Muscle of leg (tissue), 11 donors: ENCODE data around the gene TRIM9. TPM values are rescaled to one million over a fixed set of nuclear protein-coding genes. Genes with fewer than 3 reads are reported as not detected.

Experiments used
- DNase-seq: peaks from one replicate; pipeline ENCODE4 v3.0.0; 2013
- H3K27ac ChIP-seq: one replicate; pipeline ENCODE4 v1.5.1; 2013; ENCODE audit warnings: mild to moderate bottlenecking, low read length, control low read depth
- H3K27me3 ChIP-seq: one replicate; pipeline ENCODE4 v1.6.1; 2013; ENCODE audit warnings: low read length; ENCODE audit not compliant: control insufficient read depth, insufficient read depth
- H3K36me3 ChIP-seq: one replicate; pipeline ENCODE4 v1.6.1; 2013; ENCODE audit warnings: low read length; ENCODE audit not compliant: control insufficient read depth, insufficient read depth
- H3K4me1 ChIP-seq: one replicate; pipeline ENCODE4 v1.6.1; 2013; ENCODE audit warnings: low read length; ENCODE audit not compliant: control insufficient read depth, insufficient read depth
- H3K4me3 ChIP-seq: one replicate; pipeline ENCODE4 v1.5.1; 2013; ENCODE audit warnings: low read length, control low read depth
- H3K9me3 ChIP-seq: replicated peaks from 2 replicates; pipeline ENCODE4 v1.6.1; 2013; ENCODE audit warnings: low read depth, low read length; ENCODE audit not compliant: control insufficient read depth
- WGBS: methylation state at CpG from one replicate; pipeline ENCODE4 v1.1.5; 2013; ENCODE audit warnings: missing lambda C conversion rate; ENCODE audit not compliant: insufficient coverage; 5-methylcytosine and 5-hydroxymethylcytosine counted together
- polyA plus RNA-seq, 8 donors: library from polyadenylated mRNA; unstranded; fragments of 120-200 nt; gene quantifications; one replicate each; pipeline versions ENCODE4 v1.2.1 to v1.2.3, GENCODE V29; 2013; ENCODE audit warnings: inconsistent platforms in 1 of 8, low replicate concordance in 1 of 8; ENCODE audit not compliant: insufficient read length in 8 of 8, insufficient read depth in 1 of 8
- total RNA-seq: library from RNA; stranded (reverse); fragments of 120-200 nt; gene quantifications from one replicate; pipeline ENCODE4 v1.2.4, GENCODE V29; 2013

TRIM9 gene
- total and polyA plus RNA-seq, 9 donors: 0.29 to 1.9 (median 1.0) TPM

- no peaks in the 10 kb centered on the region for H3K9me3 ChIP-seq
- no peaks in the 10 kb centered on the region for H3K36me3 ChIP-seq
- H3K4me1 ChIP-seq: peaks cover 5% of the 10 kb centered on the region
- no peak overlapping the region for H3K4me3 ChIP-seq
- H3K27me3 ChIP-seq: no peaks in the 10 kb centered on the region
- H3K27ac ChIP-seq: no peak overlapping the region
- 82% methylated on average over 4 of the region's 5 CpGs for WGBS
- DNase-seq: peak; percentile 70
Measured at GRCh38 chr14:50955373-50956043, 139.4 kb downstream of the TRIM9 start.

GRCh38 chr14:50954811-50955372 is 140.0 kb downstream of the TRIM9 start:
- no CpG with 5 or more reads among the region's 1 CpG for WGBS

GRCh38 chr14:50953502-50953901 is 141.4 kb downstream of the TRIM9 start:
- H3K36me3 ChIP-seq: no peaks in the 10 kb centered on the region
- no peaks in the 10 kb centered on the region for H3K27me3 ChIP-seq
- H3K27ac ChIP-seq: no peak overlapping the region
- peaks cover 5% of the 10 kb centered on the region for H3K4me1 ChIP-seq
- no peak overlapping the region for H3K4me3 ChIP-seq
- no peaks in the 10 kb centered on the region for H3K9me3 ChIP-seq
- no peak for DNase-seq
- no CpG with 5 or more reads among the region's 1 CpG for WGBS

More at GRCh38 chr14:50954811-50955372, 140.0 kb downstream of the TRIM9 start:
- no peaks in the 10 kb centered on the region for H3K9me3 ChIP-seq
- peak; percentile 73 for DNase-seq
- peaks cover 5% of the 10 kb centered on the region for H3K4me1 ChIP-seq
- no peak overlapping the region for H3K4me3 ChIP-seq
- H3K36me3 ChIP-seq: no peaks in the 10 kb centered on the region
- H3K27me3 ChIP-seq: no peaks in the 10 kb centered on the region
- H3K27ac ChIP-seq: no peak overlapping the region

- no peak overlapping the region for H3K27ac ChIP-seq
- peaks cover 5% of the 10 kb centered on the region for H3K4me1 ChIP-seq
- H3K36me3 ChIP-seq: no peaks in the 10 kb centered on the region
- no peaks in the 10 kb centered on the region for H3K27me3 ChIP-seq
- no peaks in the 10 kb centered on the region for H3K9me3 ChIP-seq
- WGBS: 96% methylated on average over 3 of the region's 6 CpGs
- peak; percentile 31 for DNase-seq
- H3K4me3 ChIP-seq: no peak overlapping the region
Measured at GRCh38 chr14:50951032-50951431, 143.9 kb downstream of the TRIM9 start.

- WGBS: 100% methylated on average over 1 of the region's 2 CpGs
- Histone ChIP-seq H3K36me3 (no peaks in the 10 kb centered on the region), H3K4me3 (no peak overlapping the region), H3K27ac (no peak overlapping the region), H3K9me3 (no peaks in the 10 kb centered on the region), H3K4me1 (peaks cover 9% of the 10 kb centered on the region), H3K27me3 (peaks cover 7% of the 10 kb centered on the region)
- no peak for DNase-seq
Measured at GRCh38 chr14:50948205-50948604, 146.7 kb downstream of the TRIM9 start.

- 44% methylated on average over 1 of the region's 4 CpGs for WGBS
- Histone ChIP-seq H3K27ac (no peak overlapping the region), H3K9me3 (no peaks in the 10 kb centered on the region), H3K27me3 (peaks cover 7% of the 10 kb centered on the region), H3K36me3 (no peaks in the 10 kb centered on the region), H3K4me1 (peaks cover 11% of the 10 kb centered on the region), H3K4me3 (no peak overlapping the region)
- peak; percentile 34 for DNase-seq
Measured at GRCh38 chr14:50947446-50947845, 147.5 kb downstream of the TRIM9 start.

GRCh38 chr14:50946234-50946935 is 148.5 kb downstream of the TRIM9 start:
- WGBS: 90% methylated on average over 3 of the region's 5 CpGs
- Histone ChIP-seq H3K36me3 (no peaks in the 10 kb centered on the region), H3K9me3 (no peaks in the 10 kb centered on the region), H3K27me3 (peaks cover 7% of the 10 kb centered on the region), H3K27ac (no peak overlapping the region), H3K4me3 (no peak overlapping the region), H3K4me1 (peaks cover 11% of the 10 kb centered on the region)
- no peak for DNase-seq

- no peaks in the 10 kb centered on the region for H3K9me3 ChIP-seq
- H3K27ac ChIP-seq: peak overlapping the region; percentile 62
- no peaks in the 10 kb centered on the region for H3K36me3 ChIP-seq
- peak overlapping the region; percentile 69 for H3K4me3 ChIP-seq
- peaks cover 7% of the 10 kb centered on the region for H3K27me3 ChIP-seq
- DNase-seq: peak; percentile 72
- 1% methylated on average over 23 of the region's 29 CpGs for WGBS
- peaks cover 11% of the 10 kb centered on the region for H3K4me1 ChIP-seq
Measured at GRCh38 chr14:50944647-50945413, 150.1 kb downstream of the TRIM9 start.

GRCh38 chr14:50943943-50944646 is 150.8 kb downstream of the TRIM9 start, which contains the start of gene PYGL:
PYGL (minus strand) TSS chr14:50944483; CDS start chr14:50944403, 80 bp downstream.
- H3K4me1 ChIP-seq: peaks cover 11% of the 10 kb centered on the region
- H3K36me3 ChIP-seq: no peaks in the 10 kb centered on the region
- peak within 1 kb of the TSS; percentile 62 for H3K27ac ChIP-seq
- peak; percentile 85 for DNase-seq
- under 1% methylated on average over 74 of the region's 74 CpGs for WGBS
- no peaks in the 10 kb centered on the region for H3K9me3 ChIP-seq
- peaks cover 7% of the 10 kb centered on the region for H3K27me3 ChIP-seq
- peak within 1 kb of the TSS; percentile 69 for H3K4me3 ChIP-seq
